Mesenchymal stem cell (in vitro differentiated cells and primary cell): ENCODE data around the gene ZNF236.

Experiments used
- DNase-seq: peaks from one replicate; pipeline ENCODE4 v3.0.0-alpha.2; 2013
- H2AFZ ChIP-seq: one replicate; pipeline ENCODE4 v1.6.1; 2013; ENCODE audit warnings: low read depth, mild to moderate bottlenecking, control low read depth, inconsistent platforms, low read length, moderate library complexity
- H2AK5ac ChIP-seq: 2 replicates; pipeline ENCODE4 v1.6.1; 2013; ENCODE audit warnings: low read length, moderate library complexity, mild to moderate bottlenecking, inconsistent platforms; ENCODE audit not compliant: severe bottlenecking
- H2BK120ac ChIP-seq: one replicate; pipeline ENCODE4 v1.6.1; 2013; ENCODE audit warnings: low read depth, mild to moderate bottlenecking, inconsistent platforms, low read length, moderate library complexity
- H2BK12ac ChIP-seq, 2 experiments: one replicate each; pipeline ENCODE4 v1.6.1; 2013; ENCODE audit warnings: inconsistent platforms in 2 of 2, low read length in 2 of 2, mild to moderate bottlenecking in 2 of 2, moderate library complexity in 2 of 2, control low read depth in 1 of 2
- H2BK15ac ChIP-seq: one replicate; pipeline ENCODE4 v1.6.1; 2013; ENCODE audit warnings: mild to moderate bottlenecking, low read depth, inconsistent platforms; ENCODE audit not compliant: poor library complexity, severe bottlenecking
- H2BK5ac ChIP-seq: 2 replicates; pipeline ENCODE4 v1.6.1; 2013; ENCODE audit warnings: low read depth, mild to moderate bottlenecking, low read length, control low read depth, inconsistent platforms; ENCODE audit not compliant: poor library complexity, severe bottlenecking
- H3K14ac ChIP-seq, 2 experiments: one replicate each; pipeline ENCODE4 v1.6.1; 2013; ENCODE audit warnings: inconsistent platforms in 2 of 2, low read length in 2 of 2, control low read depth in 1 of 2, mild to moderate bottlenecking in 1 of 2, moderate library complexity in 1 of 2
- H3K18ac ChIP-seq, 2 experiments: one replicate each; pipeline ENCODE4 v1.6.1; 2013; ENCODE audit warnings: inconsistent platforms in 2 of 2, low read length in 2 of 2, control low read depth in 1 of 2, low read depth in 1 of 2, mild to moderate bottlenecking in 1 of 2
- H3K23ac ChIP-seq, 2 experiments: one replicate each; pipeline ENCODE4 v1.6.1; 2013; ENCODE audit warnings: inconsistent platforms in 2 of 2, low read length in 2 of 2, mild to moderate bottlenecking in 2 of 2, moderate library complexity in 2 of 2, control low read depth in 1 of 2
- H3K27ac ChIP-seq: 2 replicates; pipeline ENCODE4 v1.5.1; 2013; ENCODE audit warnings: mild to moderate bottlenecking, moderate library complexity, low read length, control low read depth, inconsistent platforms; ENCODE audit not compliant: poor library complexity, severe bottlenecking
- H3K27me3 ChIP-seq, 2 experiments: 2 replicates each; pipeline versions ENCODE4 v1.6.1 to v1.7.0; 2013; ENCODE audit warnings: low read length in 2 of 2, mild to moderate bottlenecking in 2 of 2, moderate library complexity in 2 of 2, control low read depth in 1 of 2, inconsistent platforms in 1 of 2; ENCODE audit not compliant: control insufficient read depth in 1 of 2, insufficient read depth in 1 of 2
- H3K36me3 ChIP-seq, 2 experiments: 2 replicates each; pipeline versions ENCODE4 v1.6.1 to v1.7.0; 2013; ENCODE audit warnings: low read length in 2 of 2, control low read depth in 1 of 2, inconsistent platforms in 1 of 2, low read depth in 1 of 2, mild to moderate bottlenecking in 1 of 2; ENCODE audit not compliant: insufficient read depth in 2 of 2, control insufficient read depth in 1 of 2
- H3K4ac ChIP-seq, 2 experiments: one replicate each; pipeline ENCODE4 v1.6.1; 2013; ENCODE audit warnings: inconsistent platforms in 2 of 2, low read length in 2 of 2, mild to moderate bottlenecking in 2 of 2, moderate library complexity in 2 of 2, control low read depth in 1 of 2, low read depth in 1 of 2
- H3K4me1 ChIP-seq: 2 replicates; pipeline ENCODE4 v1.6.1; 2013; ENCODE audit warnings: low read depth, low read length, control low read depth; ENCODE audit not compliant: control insufficient read depth, insufficient read depth
- H3K4me2 ChIP-seq: 2 replicates; pipeline ENCODE4 v1.6.1; 2013; ENCODE audit warnings: low read length, mild to moderate bottlenecking, inconsistent platforms; ENCODE audit not compliant: poor library complexity, severe bottlenecking
- H3K4me3 ChIP-seq, 2 experiments: 2 replicates each; pipeline versions ENCODE4 v1.5.1 to v1.7.0; 2013; ENCODE audit warnings: low read length in 2 of 2, mild to moderate bottlenecking in 2 of 2, control low read depth in 1 of 2, low read depth in 1 of 2; ENCODE audit not compliant: insufficient read depth in 1 of 2
- H3K79me1 ChIP-seq: replicated peaks from 2 replicates; pipeline ENCODE4 v1.6.1; 2013; ENCODE audit warnings: mild to moderate bottlenecking, control low read depth, low read length, inconsistent platforms; ENCODE audit not compliant: poor library complexity, severe bottlenecking
- H3K9ac ChIP-seq: 2 replicates; pipeline ENCODE4 v1.7.0; 2013; ENCODE audit warnings: mild to moderate bottlenecking, low read length, moderate library complexity
- H3K9me3 ChIP-seq: 2 replicates; pipeline ENCODE4 v1.7.0; 2013; ENCODE audit warnings: mild to moderate bottlenecking, low read length; ENCODE audit not compliant: control insufficient read depth
- H4K8ac ChIP-seq: one replicate; pipeline ENCODE4 v1.6.1; 2013; ENCODE audit warnings: inconsistent platforms, mild to moderate bottlenecking, low read length, moderate library complexity
- H4K91ac ChIP-seq: one replicate; pipeline ENCODE4 v1.6.1; 2013; ENCODE audit warnings: mild to moderate bottlenecking, low read length, inconsistent platforms
- WGBS: methylation state at CpG from one replicate; pipeline ENCODE4 v1.1.7; 2013; ENCODE audit warnings: mixed read lengths; 5-methylcytosine and 5-hydroxymethylcytosine counted together

ZNF236 gene

DNA sequence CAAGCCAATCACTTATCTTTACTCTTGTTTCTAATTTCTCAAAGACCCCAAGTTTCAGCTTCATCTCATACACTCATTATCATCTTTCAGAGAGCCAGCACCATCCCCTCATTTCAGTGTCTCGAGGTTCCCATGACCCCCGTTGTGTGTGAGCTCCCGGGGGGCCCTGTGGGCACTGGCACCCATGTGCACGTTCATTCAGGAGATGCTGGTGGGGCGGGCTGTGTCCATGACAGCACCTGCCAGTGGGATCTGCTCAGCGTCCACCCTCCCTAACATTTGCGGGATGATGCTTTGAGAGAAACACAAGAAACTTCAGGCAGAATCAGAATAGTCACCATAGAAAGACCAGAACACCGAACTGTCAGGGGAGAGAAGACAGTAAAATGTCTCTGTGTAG, 189.8 kb downstream of the ZNF236 start:
- Histone ChIP-seq H3K4ac (no peak overlapping the region), H3K36me3 (peaks cover 24 to 43% of the 10 kb centered on the region in 2 experiments), H2BK15ac (no peak overlapping the region), H3K9me3 (no peaks in the 10 kb centered on the region), H3K9ac (no peak overlapping the region), H3K18ac (no peak overlapping the region), H2BK12ac (no peak overlapping the region), H3K4me1 (no peaks in the 10 kb centered on the region), H2AFZ (no peak overlapping the region), H2AK5ac (no peak overlapping the region), H4K91ac (no peak overlapping the region), H3K14ac (no peak overlapping the region), H2BK5ac (no peak overlapping the region), H3K4me2 (no peak overlapping the region), H3K79me1 (peaks cover 10% of the 10 kb centered on the region), H3K23ac (no peak overlapping the region), H2BK120ac (no peak overlapping the region), H3K4me3 (no peak overlapping the region), H3K27me3 (no peaks in the 10 kb centered on the region), H3K27ac (no peak overlapping the region), H4K8ac (no peak overlapping the region)
- DNase-seq, result no peak
- WGBS, result 89% methylated on average over 8 of the region's 8 CpGs

DNA sequence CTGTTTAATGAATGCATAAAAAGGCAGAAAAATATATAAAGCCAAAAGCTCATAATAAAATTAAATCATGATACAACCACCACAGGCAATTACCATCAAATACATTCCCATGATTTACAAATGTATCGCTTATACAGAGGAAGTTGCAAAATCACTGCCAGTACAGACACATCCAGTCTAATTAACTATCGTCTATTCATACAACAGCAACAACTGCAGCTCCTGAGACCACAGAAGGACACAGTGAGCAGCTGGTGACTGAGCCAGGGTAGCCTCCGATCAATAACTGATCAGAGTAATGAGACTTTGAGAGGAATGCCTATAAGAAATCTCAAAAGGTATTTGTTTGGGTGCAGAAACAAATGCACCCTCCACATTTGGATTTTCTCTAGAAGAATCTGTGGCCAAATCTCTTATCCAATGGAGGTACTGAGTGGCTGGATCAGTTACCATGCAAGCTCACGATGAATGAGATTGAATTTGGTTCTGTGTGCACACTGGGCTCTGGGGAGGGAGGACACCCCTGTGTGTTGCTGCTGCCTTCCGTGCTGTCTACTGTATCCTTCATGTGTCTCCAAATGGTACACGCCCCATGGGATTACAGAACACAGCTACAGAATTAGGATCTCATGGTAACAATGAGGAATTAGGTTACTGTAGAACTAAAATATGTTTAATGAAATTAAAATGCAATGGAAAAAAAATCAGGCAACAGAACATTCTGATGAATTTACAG, 190.6 kb downstream of the ZNF236 start:
- H2BK120ac ChIP-seq, result no peak overlapping the region
- H3K27me3 ChIP-seq, result no peaks in the 10 kb centered on the region
- no peak overlapping the region for H2AK5ac ChIP-seq
- WGBS, result 94% methylated on average over 6 of the region's 6 CpGs
- no peak overlapping the region for H3K4me3 ChIP-seq
- peak overlapping the region; percentile 61 for H3K9ac ChIP-seq
- peak overlapping the region in 1 of 2 experiments; percentile 29 for H3K23ac ChIP-seq
- H3K18ac ChIP-seq, result no peak overlapping the region
- H3K9me3 ChIP-seq, result no peaks in the 10 kb centered on the region
- no peak overlapping the region for H4K8ac ChIP-seq
- H3K4me1 ChIP-seq, result no peaks in the 10 kb centered on the region
- no peak overlapping the region for H3K27ac ChIP-seq
- H2AFZ ChIP-seq, result no peak overlapping the region
- H3K14ac ChIP-seq, result no peak overlapping the region
- H3K4me2 ChIP-seq, result no peak overlapping the region
- H3K4ac ChIP-seq, result no peak overlapping the region
- H2BK12ac ChIP-seq, result no peak overlapping the region
- DNase-seq, result no peak
- no peak overlapping the region for H2BK5ac ChIP-seq
- peaks cover 27 to 45% of the 10 kb centered on the region in 2 experiments for H3K36me3 ChIP-seq
- H2BK15ac ChIP-seq, result no peak overlapping the region
- H3K79me1 ChIP-seq, result peaks cover 5% of the 10 kb centered on the region
- H4K91ac ChIP-seq, result no peak overlapping the region

- H3K27ac ChIP-seq, result no peak overlapping the region
- no peak overlapping the region for H2BK120ac ChIP-seq
- no peaks in the 10 kb centered on the region for H3K27me3 ChIP-seq
- WGBS, result 89% methylated on average over 18 of the region's 18 CpGs
- no peaks in the 10 kb centered on the region for H3K4me1 ChIP-seq
- no peak for DNase-seq
- peak overlapping the region in 1 of 2 experiments; percentile 22 for H3K4me3 ChIP-seq
- peak overlapping the region; percentile 61 for H3K9ac ChIP-seq
- H4K91ac ChIP-seq, result no peak overlapping the region
- H2AFZ ChIP-seq, result no peak overlapping the region
- H3K14ac ChIP-seq, result no peak overlapping the region
- H4K8ac ChIP-seq, result no peak overlapping the region
- H2BK15ac ChIP-seq, result no peak overlapping the region
- H2BK12ac ChIP-seq, result no peak overlapping the region
- no peak overlapping the region for H3K4ac ChIP-seq
- peaks cover 5% of the 10 kb centered on the region for H3K79me1 ChIP-seq
- H2BK5ac ChIP-seq, result no peak overlapping the region
- no peak overlapping the region for H2AK5ac ChIP-seq
- H3K4me2 ChIP-seq, result no peak overlapping the region
- H3K36me3 ChIP-seq, result peaks cover 21 to 40% of the 10 kb centered on the region in 2 experiments
- H3K23ac ChIP-seq, result no peak overlapping the region
- H3K18ac ChIP-seq, result no peak overlapping the region
- no peaks in the 10 kb centered on the region for H3K9me3 ChIP-seq
Observed at GRCh38 chr18:77013811-77014521, 191.6 kb downstream of the ZNF236 start.

DNA sequence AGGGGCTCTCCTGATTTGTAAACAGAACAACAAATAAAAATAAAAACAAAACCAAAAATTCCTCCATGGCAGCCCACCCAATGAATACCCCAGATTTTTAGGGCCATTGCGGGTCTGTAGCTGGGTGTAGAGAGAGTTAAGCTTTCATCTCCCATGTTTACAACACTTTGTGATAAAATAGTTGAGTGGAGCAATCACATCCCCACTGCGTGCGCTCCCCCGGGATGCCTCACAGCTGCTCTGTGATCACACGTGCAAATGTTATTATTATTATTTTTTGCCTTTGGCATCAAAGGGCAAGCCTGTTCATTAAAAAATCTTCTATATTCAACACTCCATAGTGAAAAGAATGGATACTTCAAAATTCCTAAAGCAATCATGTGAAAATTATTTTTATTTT, 192.2 kb downstream of the ZNF236 start:
- no peaks in the 10 kb centered on the region for H3K27me3 ChIP-seq
- H4K8ac ChIP-seq, result no peak overlapping the region
- no peak overlapping the region for H3K4me3 ChIP-seq
- H2BK15ac ChIP-seq, result no peak overlapping the region
- H3K36me3 ChIP-seq, result peaks cover 18 to 39% of the 10 kb centered on the region in 2 experiments
- WGBS, result 96% methylated on average over 4 of the region's 5 CpGs
- no peak overlapping the region for H3K14ac ChIP-seq
- H2BK12ac ChIP-seq, result no peak overlapping the region
- H2BK120ac ChIP-seq, result no peak overlapping the region
- no peaks in the 10 kb centered on the region for H3K4me1 ChIP-seq
- no peak overlapping the region for H3K9ac ChIP-seq
- no peaks in the 10 kb centered on the region for H3K9me3 ChIP-seq
- no peak overlapping the region for H3K27ac ChIP-seq
- H3K23ac ChIP-seq, result no peak overlapping the region
- H2AK5ac ChIP-seq, result no peak overlapping the region
- H2AFZ ChIP-seq, result no peak overlapping the region
- no peak overlapping the region for H3K4ac ChIP-seq
- no peak for DNase-seq
- H3K79me1 ChIP-seq, result peaks cover 5% of the 10 kb centered on the region
- H3K18ac ChIP-seq, result no peak overlapping the region
- H4K91ac ChIP-seq, result no peak overlapping the region
- no peak overlapping the region for H2BK5ac ChIP-seq
- no peak overlapping the region for H3K4me2 ChIP-seq
